Osteocyte (in vitro differentiated cells): ENCODE results near the gene OPALIN. TPM values are rescaled to one million over a fixed set of nuclear protein-coding genes. Genes with fewer than 3 reads are reported as not detected.

ENCODE experiments used
- DNase-seq: peaks from one replicate; pipeline ENCODE4 v3.0.0; 2021; ENCODE audit warnings: mixed read lengths; ENCODE audit not compliant: unreplicated experiment; ENCODE audit errors: extremely low spot score
- H3K27ac Mint-ChIP-seq: one replicate; pipeline ENCODE4 v1.8.0; 2021; ENCODE audit warnings: mild to moderate bottlenecking, mixed read lengths; ENCODE audit not compliant: unreplicated experiment
- H3K27me3 Mint-ChIP-seq: one replicate; pipeline ENCODE4 v1.8.0; 2021; ENCODE audit warnings: mixed read lengths; ENCODE audit not compliant: unreplicated experiment
- H3K36me3 Mint-ChIP-seq: one replicate; pipeline ENCODE4 v1.8.0; 2021; ENCODE audit warnings: mixed read lengths; ENCODE audit not compliant: unreplicated experiment
- H3K4me1 Mint-ChIP-seq: one replicate; pipeline ENCODE4 v1.8.0; 2021; ENCODE audit warnings: mixed read lengths; ENCODE audit not compliant: unreplicated experiment
- H3K4me3 Mint-ChIP-seq: one replicate; pipeline ENCODE4 v1.8.0; 2021; ENCODE audit warnings: mild to moderate bottlenecking, moderate library complexity, mixed read lengths; ENCODE audit not compliant: unreplicated experiment
- H3K9me3 Mint-ChIP-seq: one replicate; pipeline ENCODE4 v1.8.0; 2021; ENCODE audit warnings: mixed read lengths; ENCODE audit not compliant: unreplicated experiment
- total RNA-seq: library from RNA; stranded (reverse); gene quantifications from 2 replicates; pipeline ENCODE4 v1.2.1, GENCODE V29; 2021
- TF ChIP-seq, protein P1 (sequence below): fragments of 200-600 bp; sonication (generic); IDR thresholded peaks from 2 replicates; pipeline ENCODE4 v1.5.0; 2021; ENCODE audit warnings: antibody characterized with exemption, mild to moderate bottlenecking, moderate library complexity

The OPALIN gene
- total RNA-seq, 1 donor from 2014 or later = not detected

- Mint-ChIP-seq H3K27me3 (peaks cover 33% of the 10 kb centered on the region), H3K36me3 (no peaks in the 10 kb centered on the region), H3K4me3 (no peak overlapping the region), H3K27ac (no peak overlapping the region), H3K4me1 (no peaks in the 10 kb centered on the region), H3K9me3 (peaks cover 7% of the 10 kb centered on the region)
- DNase-seq = no peak
- TF ChIP-seq, protein P1, sequence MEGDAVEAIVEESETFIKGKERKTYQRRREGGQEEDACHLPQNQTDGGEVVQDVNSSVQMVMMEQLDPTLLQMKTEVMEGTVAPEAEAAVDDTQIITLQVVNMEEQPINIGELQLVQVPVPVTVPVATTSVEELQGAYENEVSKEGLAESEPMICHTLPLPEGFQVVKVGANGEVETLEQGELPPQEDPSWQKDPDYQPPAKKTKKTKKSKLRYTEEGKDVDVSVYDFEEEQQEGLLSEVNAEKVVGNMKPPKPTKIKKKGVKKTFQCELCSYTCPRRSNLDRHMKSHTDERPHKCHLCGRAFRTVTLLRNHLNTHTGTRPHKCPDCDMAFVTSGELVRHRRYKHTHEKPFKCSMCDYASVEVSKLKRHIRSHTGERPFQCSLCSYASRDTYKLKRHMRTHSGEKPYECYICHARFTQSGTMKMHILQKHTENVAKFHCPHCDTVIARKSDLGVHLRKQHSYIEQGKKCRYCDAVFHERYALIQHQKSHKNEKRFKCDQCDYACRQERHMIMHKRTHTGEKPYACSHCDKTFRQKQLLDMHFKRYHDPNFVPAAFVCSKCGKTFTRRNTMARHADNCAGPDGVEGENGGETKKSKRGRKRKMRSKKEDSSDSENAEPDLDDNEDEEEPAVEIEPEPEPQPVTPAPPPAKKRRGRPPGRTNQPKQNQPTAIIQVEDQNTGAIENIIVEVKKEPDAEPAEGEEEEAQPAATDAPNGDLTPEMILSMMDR = no peak
Observed at GRCh38 chr10:96341219-96342182, 17.3 kb downstream of the OPALIN start.

DNA sequence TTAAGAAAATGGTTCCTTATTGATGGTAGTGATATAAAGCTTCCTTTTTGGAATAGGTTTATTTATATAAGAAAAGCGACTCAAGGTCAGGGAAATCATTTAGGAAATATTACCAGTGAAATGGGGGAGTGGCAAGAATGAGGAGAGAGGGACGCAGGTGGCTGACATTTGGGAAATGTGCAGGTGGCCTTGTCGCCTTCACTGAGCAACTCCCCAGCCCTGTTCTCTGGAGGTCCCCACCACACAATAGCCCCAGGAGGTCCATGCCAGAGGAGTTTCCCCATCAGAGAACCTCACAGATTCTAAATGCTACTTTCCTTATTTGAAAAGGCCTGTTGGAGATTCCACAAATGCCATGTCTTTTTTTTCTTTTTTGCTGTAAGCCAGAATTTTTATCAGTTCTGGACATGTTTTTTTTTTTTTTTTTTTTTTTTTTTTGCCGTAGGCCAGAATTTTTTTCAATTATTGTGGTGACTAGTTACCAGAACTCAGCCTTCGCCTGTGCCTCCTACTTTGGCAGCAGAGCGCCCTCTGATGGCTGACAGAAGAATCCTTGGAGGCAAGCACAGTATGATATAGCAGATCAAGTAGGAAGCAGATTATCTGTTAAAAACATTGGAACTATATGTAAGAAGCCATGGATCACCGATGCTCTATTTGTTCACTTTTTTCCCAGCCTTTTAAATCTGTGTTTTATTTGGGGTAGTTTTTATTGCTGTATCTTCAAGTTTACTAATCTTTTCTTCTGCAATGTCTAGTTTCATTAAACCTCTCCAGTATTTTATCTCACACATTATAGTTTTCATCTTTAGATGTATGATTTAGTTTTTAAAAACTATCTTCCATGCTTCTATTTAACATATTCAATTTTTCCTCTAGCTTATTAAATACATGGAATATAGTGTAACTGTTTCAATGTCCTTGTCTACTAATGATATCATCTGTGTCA is 18.6 kb downstream of the OPALIN start:
- Mint-ChIP-seq H3K27ac (no peak overlapping the region), H3K9me3 (no peaks in the 10 kb centered on the region), H3K4me1 (no peaks in the 10 kb centered on the region), H3K4me3 (no peak overlapping the region), H3K27me3 (peaks cover 33% of the 10 kb centered on the region), H3K36me3 (no peaks in the 10 kb centered on the region)
- TF ChIP-seq, protein P1 = peak; percentile 68
- no peak for DNase-seq

DNA sequence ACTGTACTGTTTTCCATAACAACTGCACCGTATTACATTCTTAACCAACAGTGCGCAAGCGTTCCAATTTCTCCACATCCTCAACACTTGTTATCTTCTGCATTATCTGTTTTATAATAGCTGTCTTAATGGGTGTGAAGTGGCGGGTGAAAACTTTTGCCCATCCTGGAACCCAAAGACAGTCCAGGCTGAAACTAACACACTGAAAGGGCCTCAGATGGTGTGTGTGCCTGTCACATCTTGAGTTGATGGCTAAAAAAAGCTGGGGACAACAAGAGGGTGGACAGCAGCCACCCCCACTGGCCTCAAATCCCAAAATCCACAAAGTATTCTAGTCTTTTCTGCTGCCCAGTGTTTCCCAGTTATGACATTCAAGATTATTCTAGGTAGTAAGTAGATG is 19.4 kb downstream of the OPALIN start:
- TF ChIP-seq, protein P1 = no peak
- Mint-ChIP-seq H3K27me3 (peaks cover 36% of the 10 kb centered on the region), H3K4me1 (no peaks in the 10 kb centered on the region), H3K4me3 (no peak overlapping the region), H3K27ac (no peak overlapping the region), H3K36me3 (no peaks in the 10 kb centered on the region), H3K9me3 (no peaks in the 10 kb centered on the region)
- DNase-seq = no peak

DNA sequence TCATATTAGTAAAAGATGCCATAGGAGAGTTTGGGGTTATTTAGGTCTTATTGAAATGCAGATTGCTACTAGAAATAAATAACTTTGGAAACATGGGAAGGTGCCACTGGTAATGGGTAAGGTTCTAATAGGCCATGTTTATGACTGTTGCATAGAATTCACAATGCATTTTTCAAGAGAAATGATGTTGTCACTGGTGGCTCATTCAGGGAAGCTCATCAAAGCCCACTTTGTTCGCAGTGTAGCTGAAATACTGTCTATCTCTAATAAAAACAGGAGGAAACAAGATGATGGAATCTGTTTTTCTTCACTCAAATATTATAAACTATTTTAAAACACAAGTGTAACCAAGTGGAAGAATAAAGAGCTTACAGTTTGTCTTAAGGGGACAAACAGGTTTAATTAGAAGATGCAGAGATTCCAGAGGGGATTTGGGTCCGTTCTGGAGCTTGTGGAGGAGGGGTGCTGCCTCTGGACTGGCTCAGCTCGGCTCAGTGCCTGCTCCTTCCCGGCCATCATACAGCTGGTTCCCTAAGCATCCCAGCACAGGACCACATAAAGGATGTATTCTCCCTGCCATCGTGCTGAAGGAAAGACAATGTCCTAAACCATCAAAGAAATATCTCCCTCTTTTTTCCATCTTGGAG is 20.4 kb downstream of the OPALIN start:
- Mint-ChIP-seq H3K27me3 (peaks cover 40% of the 10 kb centered on the region), H3K9me3 (no peaks in the 10 kb centered on the region), H3K27ac (no peak overlapping the region), H3K4me3 (no peak overlapping the region), H3K4me1 (no peaks in the 10 kb centered on the region), H3K36me3 (no peaks in the 10 kb centered on the region)
- TF ChIP-seq, protein P1 = no peak
- no peak for DNase-seq
